Adrenal gland (tissue), 19 donors: ENCODE results near the gene GRM4. TPM values are rescaled to one million over a fixed set of nuclear protein-coding genes. Genes with fewer than 3 reads are reported as not detected.

ENCODE experiments used
- DNase-seq, 7 donors: peaks; one replicate each; pipeline ENCODE4 v3.0.0-alpha.2; 2019 to 2020
- H3K27ac ChIP-seq, 5 donors: fragments of 200-600 bp; sonication (generic) in 4 of 5; 1 replicate in 3 of 5; 2 replicates in 2 of 5; pipeline versions ENCODE4 v1.5.1 to v1.8.0; 2016 to 2020; ENCODE audit warnings: mild to moderate bottlenecking in 1 of 5
- H3K27me3 ChIP-seq: fragments of 200-600 bp; 2 replicates; pipeline ENCODE4 v1.8.0; 2021
- H3K36me3 ChIP-seq, 2 donors: fragments of 200-600 bp; replicated peaks in 1 of 2; 1 replicate in 1 of 2; 2 replicates in 1 of 2; pipeline versions ENCODE4 v1.5.1 to v1.8.0; 2018 to 2022
- H3K4me1 ChIP-seq, 2 donors: fragments of 200-600 bp; replicated peaks in 1 of 2; 1 replicate in 1 of 2; 2 replicates in 1 of 2; pipeline versions ENCODE4 v1.5.1 to v1.8.0; 2018 to 2021
- H3K4me3 ChIP-seq, 4 donors: fragments of 200-600 bp; sonication (generic) in 3 of 4; one replicate each; pipeline ENCODE4 v1.5.1; 2016 to 2018
- H3K9me3 ChIP-seq, 3 donors: fragments of 200-600 bp; sonication (generic) in 1 of 3; replicated peaks in 1 of 3; 1 replicate in 2 of 3; 2 replicates in 1 of 3; pipeline versions ENCODE4 v1.5.1 to v1.8.0; 2016 to 2021
- CTCF ChIP-seq, 6 experiments: fragments of 450-650 bp in 4 of 6; fragments of 200-600 bp in 2 of 6; sonication (generic) in 1 of 6; IDR thresholded peaks; 1 replicate in 5 of 6; 2 replicates in 1 of 6; pipeline versions ENCODE4 v1.5.1 to v1.8.0; 2016 to 2021; ENCODE audit warnings: antibody characterized with exemption in 6 of 6, mild to moderate bottlenecking in 2 of 6, moderate library complexity in 1 of 6
- POLR2A ChIP-seq, 2 donors: fragments of 450-650 bp; IDR thresholded peaks; one replicate each; pipeline ENCODE4 v1.6.1; 2017; ENCODE audit warnings: antibody characterized with exemption in 2 of 2, mild to moderate bottlenecking in 2 of 2, moderate library complexity in 1 of 2
- WGBS, 4 donors: extraction: QIAGEN DNeasy Blood & Tissue Kit in 2 of 4; methylation state at CpG; one replicate each; pipeline versions ENCODE4 v1.1.5 to v1.1.7; 2013 to 2017; 5-methylcytosine and 5-hydroxymethylcytosine counted together
- intact Hi-C, 2 donors: fragments of 100-400 bp; cut with DNase I; formaldehyde crosslinking; loops; one replicate each; pipeline versions ENCODE4 v1.14.1 to v1.15.0; 2022 to 2023
- long read RNA-seq, 10 donors: library from polyadenylated mRNA in 3 of 10; unstranded in 2 of 10; stranded (forward) in 1 of 10; transcript quantifications; one replicate each; pipeline ENCODE4 v2.0.0 and lab custom pipeline, GENCODE V29; 2021 to 2026
- polyA plus RNA-seq, 3 donors: library from polyadenylated mRNA; stranded (reverse); fragments of 200-250 nt in 2 of 3; fragments of 350-450 nt in 1 of 3; fragmentation: Illumina TruSeq in 1 of 3; extraction: RNeasy Lipid Tissue Mini Kit (QIAGEN cat#74804) in 1 of 3; gene quantifications; one replicate each; pipeline ENCODE4 v1.2.3, GENCODE V29; 2013 to 2014
- total RNA-seq, 9 donors: library from RNA; depleted of rRNA in 4 of 9; stranded (reverse); fragments of >200 nt in 4 of 9; fragments of 120-200 nt in 1 of 9; fragmentation: NEBNext Ultra II Directional in 1 of 9; extraction: Animal tissue kit (Norgen Biotek cat#: 25700) in 1 of 9; gene quantifications; one replicate each; pipeline versions ENCODE4 v1.1.0 to v1.2.4, GENCODE V29; 2013 to 2023
- donor health status: healthy with polysubstance abuse.
- donor health status: Bipolar disorder and iron deficiency.
- donor health status: DM: yes; HTN: yes; CAD: no.
- donor health status: DM: no; HTN: no; CAD: no.
- donor health status: DM: no; HTN: no; CAD: no.
- donor health status: DM: yes; HTN: yes; CAD: no.

GRM4 gene
- total RNA-seq: under 1 TPM in 1 of 9 donors, not detected in 8; 0.06 TPM
- polyA plus RNA-seq: not detected
- long read RNA-seq, donor 1: 0 reads
- long read RNA-seq, donor 2: 0 reads
- long read RNA-seq, donor 3: 0 reads
- long read RNA-seq, donor 4: 0 reads
- long read RNA-seq, donor 5: 0 reads
- long read RNA-seq, donor 6: 0 reads
- long read RNA-seq, donor 7: 0 reads
- long read RNA-seq, donor 8: 0 reads
- long read RNA-seq, donor 9: 0 reads
- long read RNA-seq, donor 10: 0 reads

GRCh38 chr6:34146021-34146782, at the start of gene GRM4:
TSS of gene GRM4 (minus strand) at chr6:34146087. CDS start at chr6:34133496, 12,591 bp downstream.
- no peak for TF ChIP-seq CTCF (IDR thresholded peaks at IDR 0.05)
- TF ChIP-seq POLR2A (IDR thresholded peaks at IDR 0.05): no peak
- no peak within 1 kb of the TSS for H3K27ac ChIP-seq
- H3K4me1 ChIP-seq: peaks cover 13 to 16% of the 10 kb centered on the region in 2 donors
- DNase-seq: no peak
- H3K4me3 ChIP-seq: peak within 1 kb of the TSS in 1 of 4 donors; percentile 30
- WGBS, 4 donors: 42 to 74% (median 48%) methylated on average over 8 to 20 of the region's 20 CpGs
- H3K9me3 ChIP-seq: no peaks in the 10 kb centered on the region
- intact Hi-C loops: no loop called here
- H3K36me3 ChIP-seq: no peaks in the 10 kb centered on the region
- H3K27me3 ChIP-seq: peaks cover 61% of the 10 kb centered on the region

GRCh38 chr6:34194772-34195171, 48.9 kb upstream of the GRM4 start:
- H3K4me3 ChIP-seq: no peak overlapping the region
- DNase-seq: no peak
- H3K36me3 ChIP-seq: no peaks in the 10 kb centered on the region
- no peaks in the 10 kb centered on the region for H3K9me3 ChIP-seq
- TF ChIP-seq POLR2A (IDR thresholded peaks at IDR 0.05) (no peak), CTCF (IDR thresholded peaks at IDR 0.05) (no peak)
- intact Hi-C loops: loop anchor here (5.0 to 10.0 kb wide), 4 partner anchors 38 to 410 kb away; no protein-coding TSS in a partner anchor
- WGBS, 4 donors: 86 to 94% (median 91%) methylated on average over 3 of the region's 3 CpGs
- no peaks in the 10 kb centered on the region for H3K4me1 ChIP-seq
- no peaks in the 10 kb centered on the region for H3K27me3 ChIP-seq
- no peak overlapping the region for H3K27ac ChIP-seq

GRCh38 chr6:34190504-34191122, 44.7 kb upstream of the GRM4 start:
- Histone ChIP-seq H3K27ac (no peak overlapping the region), H3K9me3 (no peaks in the 10 kb centered on the region), H3K36me3 (no peaks in the 10 kb centered on the region), H3K4me1 (no peaks in the 10 kb centered on the region), H3K27me3 (no peaks in the 10 kb centered on the region), H3K4me3 (no peak overlapping the region)
- DNase-seq: no peak
- intact Hi-C loops: loop anchor here in 1 of 2 donors (10.0 kb wide), 1 partner anchor 414 kb away; no protein-coding TSS in a partner anchor
- 70 to 88% (median 83%) methylated on average over 7 to 14 of the region's 14 CpGs for WGBS, 4 donors
- TF ChIP-seq CTCF (IDR thresholded peaks at IDR 0.05) (no peak), POLR2A (IDR thresholded peaks at IDR 0.05) (no peak)
